MM.1S (cell line): ENCODE measurements around the gene SYN1.

ENCODE experiments used
- DNase-seq: peaks from one replicate; pipeline ENCODE4 v3.0.0-alpha.2; 2015
- H2AFZ ChIP-seq: fragments of 300-600 bp; sonication (generic); 2 replicates; pipeline ENCODE4 v1.6.0; 2016; ENCODE audit warnings: antibody characterized with exemption, low read length
- H3F3A ChIP-seq: fragments of 300-600 bp; sonication (generic); 2 replicates; pipeline ENCODE4 v1.6.1; 2016; ENCODE audit warnings: mild to moderate bottlenecking, antibody characterized with exemption, low read length, moderate library complexity, mixed read lengths; ENCODE audit not compliant: insufficient read depth
- H3K27ac ChIP-seq: fragments of 300-600 bp; sonication (generic); 2 replicates; pipeline ENCODE4 v1.5.1; 2016; ENCODE audit warnings: mild to moderate bottlenecking, low read length
- H3K27me3 ChIP-seq: fragments of 300-600 bp; sonication (generic); replicated peaks from 2 replicates; pipeline ENCODE4 v1.6.0; 2016; ENCODE audit warnings: low read length; ENCODE audit not compliant: insufficient read depth
- H3K36me3 ChIP-seq: fragments of 300-600 bp; sonication (generic); replicated peaks from 2 replicates; pipeline ENCODE4 v1.6.1; 2016; ENCODE audit warnings: mild to moderate bottlenecking, low read length, mixed read lengths; ENCODE audit not compliant: insufficient read depth
- H3K4me1 ChIP-seq: fragments of 300-600 bp; sonication (generic); 2 replicates; pipeline ENCODE4 v1.6.1; 2016; ENCODE audit warnings: low read length, mixed read lengths
- H3K4me2 ChIP-seq: fragments of 300-600 bp; sonication (generic); 2 replicates; pipeline ENCODE4 v1.6.0; 2016; ENCODE audit warnings: low read depth, low read length
- H3K4me3 ChIP-seq: fragments of 300-600 bp; sonication (generic); 2 replicates; pipeline ENCODE4 v1.5.1; 2016; ENCODE audit warnings: low read length, mixed read lengths
- H3K79me2 ChIP-seq: fragments of 300-600 bp; sonication (generic); 2 replicates; pipeline ENCODE4 v1.6.1; 2016; ENCODE audit warnings: mixed run types, low read length, mixed read lengths
- H3K9ac ChIP-seq: fragments of 300-600 bp; sonication (generic); 2 replicates; pipeline ENCODE4 v1.6.1; 2016; ENCODE audit warnings: low read length, mixed read lengths
- H3K9me2 ChIP-seq: fragments of 300-600 bp; sonication (generic); replicated peaks from 2 replicates; pipeline ENCODE4 v1.6.1; 2016; ENCODE audit warnings: mild to moderate bottlenecking, low read length, mixed read lengths; ENCODE audit not compliant: insufficient read depth
- H3K9me3 ChIP-seq: fragments of 300-600 bp; sonication (generic); replicated peaks from 2 replicates; pipeline ENCODE4 v1.6.1; 2016; ENCODE audit warnings: mild to moderate bottlenecking, low read length, mixed read lengths; ENCODE audit not compliant: insufficient read depth
- H4K20me1 ChIP-seq: fragments of 300-600 bp; sonication (generic); 2 replicates; pipeline ENCODE4 v1.6.1; 2016; ENCODE audit warnings: mild to moderate bottlenecking, low read length, moderate library complexity, mixed read lengths; ENCODE audit not compliant: insufficient read depth
- EZH2 ChIP-seq: fragments of 300-600 bp; sonication (generic); optimal IDR thresholded peaks from 2 replicates; pipeline ENCODE3; 2017; ENCODE audit warnings: low read depth, mild to moderate bottlenecking, antibody characterized with exemption, low read length, mixed read lengths
- EZH2phosphoT487 ChIP-seq: fragments of 300-600 bp; sonication (generic); IDR thresholded peaks from 2 replicates; pipeline ENCODE4 v1.6.1; 2018; ENCODE audit warnings: antibody characterized with exemption, low read length
- TF ChIP-seq, protein P1 (sequence below): fragments of 300-600 bp; sonication (generic); IDR thresholded peaks from 2 replicates; pipeline ENCODE4 v1.5.1; 2016; ENCODE audit warnings: antibody characterized with exemption, low read length, mixed read lengths

Gene SYN1

DNA sequence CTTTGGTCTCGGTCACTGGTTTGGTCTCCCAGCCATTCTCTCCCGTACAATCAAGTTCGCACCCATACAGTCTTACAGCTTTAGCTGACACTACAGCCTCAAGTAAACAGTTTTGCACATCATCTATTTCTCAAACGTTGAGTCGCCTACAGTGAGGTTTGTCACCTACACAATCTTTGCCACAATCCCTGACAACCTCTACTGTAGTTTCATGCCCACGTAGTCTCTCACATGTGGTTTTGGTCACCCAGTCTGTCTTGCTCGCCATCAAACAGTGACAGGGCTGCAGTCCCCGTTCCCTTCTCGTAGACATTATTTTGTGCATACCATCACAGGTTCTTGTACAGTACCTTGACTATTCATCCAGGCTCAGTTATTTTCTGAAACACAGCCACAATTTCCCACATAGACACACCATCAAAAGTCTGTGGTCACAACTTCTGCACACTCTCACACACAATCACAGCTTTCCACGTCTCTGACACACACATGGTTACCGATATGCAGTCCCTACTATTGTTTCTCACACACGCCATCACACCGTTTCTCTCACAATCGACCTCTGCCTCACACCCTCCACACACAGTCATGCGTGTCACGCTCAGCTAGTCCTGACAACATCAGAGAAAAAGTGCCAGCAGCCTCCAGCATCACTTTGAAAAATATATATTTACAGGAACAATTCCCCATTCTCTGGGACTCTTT is 15.4 kb upstream of the SYN1 start:
- Histone ChIP-seq H3K4me2 (no peak overlapping the region), H3K9ac (no peak overlapping the region), H3K4me1 (peaks cover 4% of the 10 kb centered on the region; the same call in 1 of the 2 replicates), H3F3A (no peaks in the 10 kb centered on the region), H2AFZ (no peak overlapping the region), H3K36me3 (no peaks in the 10 kb centered on the region), H4K20me1 (no peaks in the 10 kb centered on the region), H3K9me3 (no peaks in the 10 kb centered on the region), H3K9me2 (no peaks in the 10 kb centered on the region), H3K27me3 (no peaks in the 10 kb centered on the region), H3K4me3 (no peak overlapping the region), H3K27ac (no peak overlapping the region), H3K79me2 (no peaks in the 10 kb centered on the region)
- DNase-seq, result no peak
- no peak for TF ChIP-seq EZH2phosphoT487
- TF ChIP-seq, protein P1, sequence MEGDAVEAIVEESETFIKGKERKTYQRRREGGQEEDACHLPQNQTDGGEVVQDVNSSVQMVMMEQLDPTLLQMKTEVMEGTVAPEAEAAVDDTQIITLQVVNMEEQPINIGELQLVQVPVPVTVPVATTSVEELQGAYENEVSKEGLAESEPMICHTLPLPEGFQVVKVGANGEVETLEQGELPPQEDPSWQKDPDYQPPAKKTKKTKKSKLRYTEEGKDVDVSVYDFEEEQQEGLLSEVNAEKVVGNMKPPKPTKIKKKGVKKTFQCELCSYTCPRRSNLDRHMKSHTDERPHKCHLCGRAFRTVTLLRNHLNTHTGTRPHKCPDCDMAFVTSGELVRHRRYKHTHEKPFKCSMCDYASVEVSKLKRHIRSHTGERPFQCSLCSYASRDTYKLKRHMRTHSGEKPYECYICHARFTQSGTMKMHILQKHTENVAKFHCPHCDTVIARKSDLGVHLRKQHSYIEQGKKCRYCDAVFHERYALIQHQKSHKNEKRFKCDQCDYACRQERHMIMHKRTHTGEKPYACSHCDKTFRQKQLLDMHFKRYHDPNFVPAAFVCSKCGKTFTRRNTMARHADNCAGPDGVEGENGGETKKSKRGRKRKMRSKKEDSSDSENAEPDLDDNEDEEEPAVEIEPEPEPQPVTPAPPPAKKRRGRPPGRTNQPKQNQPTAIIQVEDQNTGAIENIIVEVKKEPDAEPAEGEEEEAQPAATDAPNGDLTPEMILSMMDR, result no peak
- TF ChIP-seq EZH2, result no peak

DNA sequence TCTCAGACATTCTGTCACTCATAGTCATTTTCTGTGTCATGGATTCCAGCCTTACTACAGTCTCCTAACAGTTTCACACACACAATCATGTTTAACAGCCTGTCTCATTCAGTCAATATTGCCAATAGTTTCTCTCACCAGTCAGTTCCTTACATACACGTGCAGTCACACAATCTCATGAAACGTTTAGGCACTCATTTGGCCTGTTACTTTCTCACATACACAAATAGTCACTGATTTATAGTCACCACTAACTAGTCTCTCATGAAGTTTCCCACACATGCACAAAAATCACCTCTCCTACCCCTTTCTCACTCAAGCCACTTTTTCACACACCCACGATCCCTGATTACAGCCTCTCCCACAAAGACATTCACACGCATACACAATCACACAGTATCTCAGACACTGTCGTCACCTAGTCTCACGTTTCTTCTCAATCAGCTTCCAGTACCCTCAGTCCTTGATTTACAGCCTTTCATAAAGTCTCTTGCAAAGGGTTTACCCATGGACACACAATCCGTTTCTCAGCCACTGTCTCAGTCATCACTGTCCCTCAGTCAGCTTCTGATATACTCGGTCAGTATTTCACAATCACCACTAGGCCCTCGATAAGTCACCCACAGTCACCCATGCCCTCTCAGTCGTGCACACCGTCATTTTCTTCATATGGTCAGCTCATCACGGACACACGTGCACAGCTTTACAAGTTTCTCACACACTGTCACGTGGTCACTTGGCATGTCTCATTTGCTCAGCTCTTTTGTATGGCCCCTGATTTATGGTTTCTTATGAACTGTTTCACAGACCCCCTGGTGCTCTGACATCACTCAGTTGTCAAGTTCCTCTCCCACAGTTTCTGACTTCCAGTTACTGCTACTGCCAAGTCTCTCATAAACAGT is 14.3 kb upstream of the SYN1 start:
- H3K79me2 ChIP-seq, result no peaks in the 10 kb centered on the region
- peaks cover 6% of the 10 kb centered on the region; the same call in 1 of the 2 replicates for H3K4me1 ChIP-seq
- H4K20me1 ChIP-seq, result no peaks in the 10 kb centered on the region
- no peaks in the 10 kb centered on the region for H3K36me3 ChIP-seq
- H3K4me3 ChIP-seq, result no peak overlapping the region
- H3K9me3 ChIP-seq, result no peaks in the 10 kb centered on the region
- DNase-seq, result no peak
- H3K9me2 ChIP-seq, result no peaks in the 10 kb centered on the region
- no peak overlapping the region for H2AFZ ChIP-seq
- no peak for TF ChIP-seq EZH2
- TF ChIP-seq, protein P1, result no peak
- TF ChIP-seq EZH2phosphoT487, result no peak
- no peaks in the 10 kb centered on the region for H3K27me3 ChIP-seq
- H3K4me2 ChIP-seq, result no peak overlapping the region
- no peaks in the 10 kb centered on the region for H3F3A ChIP-seq
- H3K27ac ChIP-seq, result no peak overlapping the region
- H3K9ac ChIP-seq, result no peak overlapping the region

DNA sequence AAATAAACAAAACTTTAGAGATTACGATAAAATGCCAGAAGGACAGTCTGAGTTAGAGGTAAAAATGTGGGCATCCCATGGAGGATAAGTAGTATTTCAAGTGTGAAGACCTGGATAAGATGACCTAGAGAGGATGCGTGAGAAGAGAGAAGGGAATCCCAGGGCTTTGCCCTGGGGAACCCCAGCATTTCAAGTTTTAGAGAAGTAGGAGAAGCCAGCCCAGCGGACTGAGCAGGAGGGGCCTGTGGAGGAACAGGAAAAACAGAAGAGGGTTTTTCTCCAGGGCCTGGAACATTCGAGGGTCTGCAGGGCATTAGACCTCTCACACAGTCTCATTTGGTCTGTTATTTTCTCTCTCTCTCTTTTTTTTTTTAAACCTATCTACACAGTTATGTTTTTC is 13.0 kb upstream of the SYN1 start:
- no peak for DNase-seq
- Histone ChIP-seq H3K4me2 (no peak overlapping the region), H3K4me1 (peaks cover 6% of the 10 kb centered on the region; the same call in 1 of the 2 replicates), H3K4me3 (no peak overlapping the region), H3K9ac (no peak overlapping the region), H3K9me2 (no peaks in the 10 kb centered on the region), H4K20me1 (no peaks in the 10 kb centered on the region), H3K36me3 (no peaks in the 10 kb centered on the region), H3K27ac (no peak overlapping the region), H3F3A (no peaks in the 10 kb centered on the region), H3K27me3 (no peaks in the 10 kb centered on the region), H3K9me3 (no peaks in the 10 kb centered on the region), H2AFZ (no peak overlapping the region), H3K79me2 (no peaks in the 10 kb centered on the region)
- TF ChIP-seq, protein P1, result no peak
- no peak for TF ChIP-seq EZH2phosphoT487
